ENCODE measurements around the gene SBSN.

DNA sequence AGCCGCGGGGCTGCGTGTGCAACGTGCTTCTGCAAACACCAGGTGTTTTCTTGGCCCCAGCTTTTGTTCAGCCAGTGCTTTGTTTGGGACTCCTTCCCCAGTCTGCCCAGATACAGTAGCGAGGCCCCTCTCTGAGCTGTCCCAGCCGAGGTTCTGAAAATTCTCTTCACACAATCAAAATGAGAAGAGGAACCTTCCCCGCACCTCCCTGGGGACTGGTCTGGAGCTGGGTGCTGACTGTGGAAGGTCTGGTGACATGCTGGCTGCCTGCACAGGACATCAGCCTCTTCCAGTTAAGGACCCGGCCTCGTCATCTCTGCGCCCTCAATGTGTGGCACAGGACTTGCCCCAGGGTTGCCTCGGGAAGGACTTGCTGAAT, 31.2 kb upstream of the SBSN start:
- TF ChIP-seq CTCF (IDR thresholded peaks at IDR 0.05) (no peak), EP300 (IDR thresholded peaks at IDR 0.05) (no peak)
